GM23338 (cell line): ENCODE measurements around the gene CDK5R1.

Experiments
- CREB1 ChIP-seq: fragments of 250-450 bp; sonication (Bioruptor Pico); IDR thresholded peaks from 2 replicates; pipeline ENCODE4 v1.5.0; 2020; ENCODE audit warnings: low read depth, mild to moderate bottlenecking, moderate library complexity
- CTCF ChIP-seq, 2 experiments: fragments of 200-600 bp in 1 of 2; sonication (generic) in 1 of 2; conservative IDR thresholded peaks; 2 replicates each; pipeline versions ENCODE4 v1.5.1 to v1.6.1; 2016 to 2017; ENCODE audit warnings: antibody characterized with exemption in 2 of 2, low read depth in 2 of 2, mild to moderate bottlenecking in 2 of 2, moderate library complexity in 1 of 2
- EZH2 ChIP-seq: fragments of 200-600 bp; sonication (generic); IDR thresholded peaks from one replicate; pipeline ENCODE4 v1.8.0; 2017; ENCODE audit warnings: antibody characterized with exemption, mild to moderate bottlenecking, low read depth; ENCODE audit not compliant: unreplicated experiment
- EZH2phosphoT487 ChIP-seq: fragments of 200-600 bp; sonication (generic); IDR thresholded peaks from one replicate; pipeline ENCODE4 v1.8.1; 2018; ENCODE audit warnings: antibody characterized with exemption; ENCODE audit not compliant: unreplicated experiment
- JUNB ChIP-seq: IDR thresholded peaks from one replicate; pipeline ENCODE4 v1.6.1; 2016; ENCODE audit warnings: antibody characterized with exemption; ENCODE audit not compliant: unreplicated experiment
- NANOG ChIP-seq: IDR thresholded peaks from 2 replicates; pipeline ENCODE4 v1.6.1; 2016; ENCODE audit warnings: antibody characterized with exemption, borderline replicate concordance
- POLR2AphosphoS5 ChIP-seq: IDR thresholded peaks from 2 replicates; pipeline ENCODE4 v1.6.1; 2016; ENCODE audit warnings: antibody characterized with exemption, low read depth
- REST ChIP-seq: IDR thresholded peaks from one replicate; pipeline ENCODE4 v1.6.1; 2018; ENCODE audit warnings: antibody characterized with exemption; ENCODE audit not compliant: unreplicated experiment
- TF ChIP-seq, protein P1 (sequence below): IDR thresholded peaks from 2 replicates; pipeline ENCODE4 v1.6.1; 2016; ENCODE audit warnings: antibody characterized with exemption

DNA sequence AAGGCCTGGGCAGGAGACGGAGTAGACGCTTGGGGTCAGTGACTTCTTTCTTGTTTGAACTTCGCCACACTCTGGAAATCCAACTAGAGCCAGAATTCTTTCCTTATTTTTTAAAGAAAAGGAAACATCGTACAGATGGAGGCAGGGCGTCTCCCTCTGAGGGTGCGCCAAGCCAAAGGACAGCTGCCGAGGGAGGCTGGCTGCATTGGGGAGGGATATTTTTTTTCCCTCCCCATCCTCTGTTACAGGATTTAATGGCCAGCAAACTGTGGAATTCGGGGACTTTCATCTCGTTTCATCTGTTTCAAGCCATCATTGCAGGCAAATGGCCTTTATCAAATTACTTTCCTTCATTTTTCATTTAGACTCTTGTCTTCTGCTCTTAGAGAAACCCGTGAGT, 15.9 kb downstream of the CDK5R1 start:
- TF ChIP-seq REST (no peak), CTCF (conservative IDR thresholded peaks at IDR 0.05; ENCODE audit: low read depth in 2 of 2) (no peak), POLR2AphosphoS5 (no peak), NANOG (no peak), EZH2phosphoT487 (no peak), EZH2 (no peak), JUNB (no peak), CREB1 (CRISPR knock-in tag) (no peak)
- TF ChIP-seq, protein P1, sequence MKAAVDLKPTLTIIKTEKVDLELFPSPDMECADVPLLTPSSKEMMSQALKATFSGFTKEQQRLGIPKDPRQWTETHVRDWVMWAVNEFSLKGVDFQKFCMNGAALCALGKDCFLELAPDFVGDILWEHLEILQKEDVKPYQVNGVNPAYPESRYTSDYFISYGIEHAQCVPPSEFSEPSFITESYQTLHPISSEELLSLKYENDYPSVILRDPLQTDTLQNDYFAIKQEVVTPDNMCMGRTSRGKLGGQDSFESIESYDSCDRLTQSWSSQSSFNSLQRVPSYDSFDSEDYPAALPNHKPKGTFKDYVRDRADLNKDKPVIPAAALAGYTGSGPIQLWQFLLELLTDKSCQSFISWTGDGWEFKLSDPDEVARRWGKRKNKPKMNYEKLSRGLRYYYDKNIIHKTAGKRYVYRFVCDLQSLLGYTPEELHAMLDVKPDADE, result no peak
